Measurements from ENCODE around the gene NTN3.

DNA sequence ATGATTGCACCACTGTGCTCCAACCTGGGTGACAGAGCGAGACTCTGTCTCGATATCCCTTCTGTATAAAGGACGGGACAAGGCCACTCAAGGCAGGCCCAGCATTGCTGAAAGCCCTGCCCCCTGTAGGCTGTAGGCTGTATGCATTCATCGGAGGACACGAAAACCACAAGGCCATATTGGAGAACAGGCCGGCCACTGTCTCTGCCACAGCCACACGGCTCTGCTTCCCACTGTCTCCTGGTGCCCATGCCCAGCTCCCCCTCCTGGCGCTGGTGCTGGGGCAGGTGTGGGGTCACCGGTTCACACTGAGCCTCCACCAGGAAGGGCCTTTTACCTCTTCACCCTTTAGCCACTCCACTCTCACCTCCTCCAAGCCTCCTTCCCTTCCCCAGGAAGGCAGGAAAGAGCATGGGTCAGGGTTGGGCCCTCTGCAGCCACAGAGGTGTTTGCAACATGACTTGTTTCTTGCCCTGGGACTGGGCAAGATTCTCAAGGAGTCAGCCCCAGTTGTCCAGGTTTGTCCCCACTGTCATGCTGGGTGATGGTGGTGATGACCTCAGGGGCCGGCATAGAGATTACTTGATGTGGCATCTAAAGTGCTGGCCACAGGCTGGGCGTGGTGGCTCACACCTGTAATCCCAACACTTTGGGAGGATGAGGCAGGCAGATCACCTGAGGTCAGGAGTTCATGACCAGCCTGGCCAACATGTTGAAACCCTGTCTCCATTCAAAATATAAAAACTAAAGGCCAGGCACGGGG, 5.3 kb upstream of the NTN3 start:
- TF ChIP-seq, protein P1, sequence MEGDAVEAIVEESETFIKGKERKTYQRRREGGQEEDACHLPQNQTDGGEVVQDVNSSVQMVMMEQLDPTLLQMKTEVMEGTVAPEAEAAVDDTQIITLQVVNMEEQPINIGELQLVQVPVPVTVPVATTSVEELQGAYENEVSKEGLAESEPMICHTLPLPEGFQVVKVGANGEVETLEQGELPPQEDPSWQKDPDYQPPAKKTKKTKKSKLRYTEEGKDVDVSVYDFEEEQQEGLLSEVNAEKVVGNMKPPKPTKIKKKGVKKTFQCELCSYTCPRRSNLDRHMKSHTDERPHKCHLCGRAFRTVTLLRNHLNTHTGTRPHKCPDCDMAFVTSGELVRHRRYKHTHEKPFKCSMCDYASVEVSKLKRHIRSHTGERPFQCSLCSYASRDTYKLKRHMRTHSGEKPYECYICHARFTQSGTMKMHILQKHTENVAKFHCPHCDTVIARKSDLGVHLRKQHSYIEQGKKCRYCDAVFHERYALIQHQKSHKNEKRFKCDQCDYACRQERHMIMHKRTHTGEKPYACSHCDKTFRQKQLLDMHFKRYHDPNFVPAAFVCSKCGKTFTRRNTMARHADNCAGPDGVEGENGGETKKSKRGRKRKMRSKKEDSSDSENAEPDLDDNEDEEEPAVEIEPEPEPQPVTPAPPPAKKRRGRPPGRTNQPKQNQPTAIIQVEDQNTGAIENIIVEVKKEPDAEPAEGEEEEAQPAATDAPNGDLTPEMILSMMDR (conservative IDR thresholded peaks at IDR 0.05; ENCODE audit: low read length), result peak; percentile 47
- TF ChIP-seq EZH2phosphoT487 (IDR thresholded peaks at IDR 0.05; ENCODE audit: borderline replicate concordance), result no peak

Measured in Loucy (cell line).